ELR (cell line): Measurements from ENCODE around the gene MEIOC.
A peak's percentile ranks its signal among the peaks of the same experiment; 100 is the strongest.
"Not testable (repeated sequence)": the region's sequence is repeated elsewhere in the genome, so short reads cannot be mapped to it uniquely, and the experiment has no call there.

Source experiments
- DNase-seq: peaks from one replicate; pipeline ENCODE4 v3.0.0-alpha.2; 2015; ENCODE audit warnings: low read depth

Gene MEIOC

GRCh38 chr17:44655983-44656710 is at the start of gene MEIOC:
Gene MEIOC (plus strand): TSS chr17:44656468. CDS start chr17:44656614, 146 bp downstream.
- peak; percentile 12 for DNase-seq

GRCh38 chr17:44606658-44607057 is 49.6 kb upstream of the MEIOC start:
- no peak for DNase-seq

- DNase-seq = no peak
These were observed 48.2 kb upstream of the MEIOC start for GRCh38 chr17:44607836-44608690.

GRCh38 chr17:44608727-44609435 is 47.4 kb upstream of the MEIOC start:
- DNase-seq = no peak

- DNase-seq = no peak
These were observed 45.9 kb upstream of the MEIOC start for GRCh38 chr17:44610331-44610730.

- DNase-seq = no peak
These were observed 45.4 kb upstream of the MEIOC start for GRCh38 chr17:44610871-44611270.

GRCh38 chr17:44614862-44615261 is 41.4 kb upstream of the MEIOC start:
- no peak for DNase-seq

- DNase-seq = not testable (repeated sequence)
These were observed 37.6 kb upstream of the MEIOC start for GRCh38 chr17:44618652-44619051.

- DNase-seq = peak; percentile 40
These were observed 33.1 kb upstream of the MEIOC start for GRCh38 chr17:44623070-44623725.

- DNase-seq = no peak
These were observed 28.6 kb upstream of the MEIOC start for GRCh38 chr17:44627513-44628242.

- DNase-seq = no peak
These were observed 27.8 kb upstream of the MEIOC start for GRCh38 chr17:44628243-44629188.

GRCh38 chr17:44629314-44629713 is 27.0 kb upstream of the MEIOC start:
- DNase-seq = no peak

- DNase-seq = no peak
These were observed 25.6 kb upstream of the MEIOC start for GRCh38 chr17:44630703-44631102.

- no peak for DNase-seq
These were observed 22.3 kb upstream of the MEIOC start for GRCh38 chr17:44633998-44634397.

GRCh38 chr17:44634401-44634800 is 21.9 kb upstream of the MEIOC start:
- DNase-seq = not testable (repeated sequence)

- peak; percentile 67 for DNase-seq
These were observed 19.7 kb upstream of the MEIOC start for GRCh38 chr17:44636562-44636961.

GRCh38 chr17:44637066-44637465 is 19.2 kb upstream of the MEIOC start:
- no peak for DNase-seq

GRCh38 chr17:44642834-44643233 is 13.4 kb upstream of the MEIOC start:
- DNase-seq = no peak

GRCh38 chr17:44645341-44645740 is 10.9 kb upstream of the MEIOC start:
- DNase-seq = no peak

- DNase-seq = no peak
These were observed 10.0 kb upstream of the MEIOC start for GRCh38 chr17:44646280-44646679.
